Chondrocyte (in vitro differentiated cells): ENCODE measurements around the gene ERCC6. TPM values are rescaled to one million over a fixed set of nuclear protein-coding genes. Genes with fewer than 3 reads are reported as not detected.

Experiments used
- DNase-seq: peaks from one replicate; pipeline ENCODE4 v3.0.0; 2021; ENCODE audit warnings: mixed read lengths, low spot score
- H3K27ac Mint-ChIP-seq: one replicate; pipeline ENCODE4 v1.8.0; 2021; ENCODE audit warnings: mild to moderate bottlenecking, moderate library complexity, mixed read lengths; ENCODE audit not compliant: unreplicated experiment
- H3K27me3 Mint-ChIP-seq: 2 replicates; pipeline ENCODE4 v1.8.0; 2021; ENCODE audit warnings: low read depth, mixed read lengths
- H3K36me3 Mint-ChIP-seq: 2 replicates; pipeline ENCODE4 v1.8.0; 2021; ENCODE audit warnings: low read depth, mixed read lengths
- H3K4me1 Mint-ChIP-seq: 2 replicates; pipeline ENCODE4 v1.8.0; 2021; ENCODE audit warnings: low read depth, mild to moderate bottlenecking, mixed read lengths
- H3K4me3 Mint-ChIP-seq: one replicate; pipeline ENCODE4 v1.8.0; 2021; ENCODE audit warnings: mild to moderate bottlenecking, moderate library complexity, mixed read lengths; ENCODE audit not compliant: unreplicated experiment
- H3K9me3 Mint-ChIP-seq: 2 replicates; pipeline ENCODE4 v1.8.0; 2021; ENCODE audit warnings: low read depth, mixed read lengths
- CTCF ChIP-seq: fragments of 200-600 bp; sonication (generic); IDR thresholded peaks from 2 replicates; pipeline ENCODE4 v1.5.0; 2021; ENCODE audit warnings: antibody characterized with exemption, mild to moderate bottlenecking, moderate library complexity
- total RNA-seq: library from RNA; stranded (reverse); gene quantifications from 3 replicates; pipeline ENCODE4 v1.2.1, GENCODE V29; 2021

Gene ERCC6
- total RNA-seq, 1 donor from 2014 or later, result 41.5 TPM

GRCh38 chr10:49540056-49540797 is 1.3 kb upstream of the ERCC6 start:
- Mint-ChIP-seq H3K4me3 (peak overlapping the region; percentile 81), H3K9me3 (no peaks in the 10 kb centered on the region), H3K4me1 (peaks cover 39% of the 10 kb centered on the region), H3K27me3 (no peaks in the 10 kb centered on the region), H3K27ac (peak overlapping the region; percentile 99), H3K36me3 (peaks cover 2% of the 10 kb centered on the region)
- no peak for TF ChIP-seq CTCF
- no peak for DNase-seq

GRCh38 chr10:49539320-49539885 is 482 bp upstream of the ERCC6 start:
- Mint-ChIP-seq H3K9me3 (no peaks in the 10 kb centered on the region), H3K27ac (peak overlapping the region; percentile 99), H3K27me3 (no peaks in the 10 kb centered on the region), H3K4me3 (peak overlapping the region; percentile 81), H3K4me1 (peaks cover 47% of the 10 kb centered on the region), H3K36me3 (peaks cover 2% of the 10 kb centered on the region)
- TF ChIP-seq CTCF, result peak; percentile 37
- DNase-seq, result no peak

GRCh38 chr10:49534670-49535381 is 4.1 kb downstream of the ERCC6 start:
- no peak for DNase-seq

GRCh38 chr10:49532461-49532860 is 6.5 kb downstream of the ERCC6 start:
- DNase-seq, result no peak
- no peak for TF ChIP-seq CTCF
- Mint-ChIP-seq H3K27ac (no peak overlapping the region), H3K36me3 (peaks cover 32% of the 10 kb centered on the region), H3K4me3 (no peak overlapping the region), H3K4me1 (peaks cover 60% of the 10 kb centered on the region), H3K9me3 (no peaks in the 10 kb centered on the region), H3K27me3 (no peaks in the 10 kb centered on the region)

More at GRCh38 chr10:49534670-49535381, 4.1 kb downstream of the ERCC6 start:
- no peak for TF ChIP-seq CTCF
- Mint-ChIP-seq H3K4me1 (peaks cover 75% of the 10 kb centered on the region), H3K4me3 (peak overlapping the region; percentile 41), H3K27ac (peak overlapping the region; percentile 94), H3K9me3 (no peaks in the 10 kb centered on the region), H3K27me3 (no peaks in the 10 kb centered on the region), H3K36me3 (peaks cover 17% of the 10 kb centered on the region)

GRCh38 chr10:49528977-49529506 is 9.9 kb downstream of the ERCC6 start:
- Mint-ChIP-seq H3K27ac (peak overlapping the region; percentile 58), H3K36me3 (peaks cover 49% of the 10 kb centered on the region), H3K4me1 (peaks cover 38% of the 10 kb centered on the region), H3K27me3 (no peaks in the 10 kb centered on the region), H3K9me3 (no peaks in the 10 kb centered on the region), H3K4me3 (no peak overlapping the region)
- no peak for TF ChIP-seq CTCF
- no peak for DNase-seq
